ENCODE measurements around the gene MAP1LC3B2.

GRCh38 chr12:116620492-116621191 is 61.5 kb downstream of the MAP1LC3B2 start:
- no peak for TF ChIP-seq CTCF (IDR thresholded peaks at IDR 0.05)
- TF ChIP-seq POLR2A (IDR thresholded peaks at IDR 0.05) = no peak

Measured in esophagus squamous epithelium (tissue), 4 donors.